Stimulated activated CD4-positive, alpha-beta T cell treated with anti-CD3 and anti-CD28 coated beads, Interleukin-4, amount 100 ng/mL, for 4 hours (primary cell): Measurements from ENCODE around the gene AGAP1.

ENCODE experiments used
- DNase-seq, 2 experiments: peaks; one replicate each; pipeline ENCODE4 v3.0.0-alpha.2; 2020

AGAP1 gene

GRCh38 chr2:235641956-235642355, 148.1 kb downstream of the AGAP1 start:
- DNase-seq = no peak

GRCh38 chr2:235642446-235643098, 148.7 kb downstream of the AGAP1 start:
- DNase-seq = no peak

GRCh38 chr2:235643680-235644511, 150.1 kb downstream of the AGAP1 start:
- no peak for DNase-seq

GRCh38 chr2:235647264-235647663, 153.4 kb downstream of the AGAP1 start:
- DNase-seq = no peak

GRCh38 chr2:235647877-235648276, 154.0 kb downstream of the AGAP1 start:
- DNase-seq = no peak

GRCh38 chr2:235649418-235649817, 155.6 kb downstream of the AGAP1 start:
- DNase-seq = no peak

- no peak for DNase-seq
Observed at GRCh38 chr2:235651643-235652042, 157.8 kb downstream of the AGAP1 start.

DNA sequence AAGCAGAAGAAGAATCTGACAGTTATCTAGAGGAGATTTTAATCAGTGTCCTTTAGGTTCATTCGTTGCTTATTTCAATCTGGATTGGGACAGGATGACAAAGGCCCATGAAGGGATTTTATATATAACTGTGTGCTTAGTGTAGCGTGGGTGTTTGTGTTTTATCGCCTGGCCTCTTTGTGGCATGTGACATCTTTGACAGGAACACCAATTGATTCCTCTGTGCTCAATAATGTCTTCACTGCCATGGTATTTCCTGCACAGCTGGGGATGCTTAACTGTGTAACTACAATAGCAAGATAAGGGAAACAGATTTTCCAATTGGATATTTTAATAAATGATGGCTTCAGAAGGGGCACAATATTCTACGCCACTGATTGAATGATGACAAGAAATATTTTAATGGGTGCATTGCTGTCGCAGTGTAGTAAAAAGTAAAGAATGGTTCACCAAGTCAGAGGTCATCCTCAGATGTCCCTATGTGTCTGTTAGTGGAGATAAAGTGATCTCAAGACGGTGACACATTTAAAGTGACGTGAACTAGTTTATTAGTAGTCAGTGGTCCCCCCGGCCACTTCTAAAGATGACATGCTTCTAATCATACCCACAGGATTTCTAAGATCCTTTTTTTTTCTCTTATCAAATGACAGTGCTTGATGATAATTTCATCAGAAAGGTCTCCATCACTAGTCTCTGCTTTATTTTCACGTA, 160.4 kb downstream of the AGAP1 start:
- no peak for DNase-seq

DNA sequence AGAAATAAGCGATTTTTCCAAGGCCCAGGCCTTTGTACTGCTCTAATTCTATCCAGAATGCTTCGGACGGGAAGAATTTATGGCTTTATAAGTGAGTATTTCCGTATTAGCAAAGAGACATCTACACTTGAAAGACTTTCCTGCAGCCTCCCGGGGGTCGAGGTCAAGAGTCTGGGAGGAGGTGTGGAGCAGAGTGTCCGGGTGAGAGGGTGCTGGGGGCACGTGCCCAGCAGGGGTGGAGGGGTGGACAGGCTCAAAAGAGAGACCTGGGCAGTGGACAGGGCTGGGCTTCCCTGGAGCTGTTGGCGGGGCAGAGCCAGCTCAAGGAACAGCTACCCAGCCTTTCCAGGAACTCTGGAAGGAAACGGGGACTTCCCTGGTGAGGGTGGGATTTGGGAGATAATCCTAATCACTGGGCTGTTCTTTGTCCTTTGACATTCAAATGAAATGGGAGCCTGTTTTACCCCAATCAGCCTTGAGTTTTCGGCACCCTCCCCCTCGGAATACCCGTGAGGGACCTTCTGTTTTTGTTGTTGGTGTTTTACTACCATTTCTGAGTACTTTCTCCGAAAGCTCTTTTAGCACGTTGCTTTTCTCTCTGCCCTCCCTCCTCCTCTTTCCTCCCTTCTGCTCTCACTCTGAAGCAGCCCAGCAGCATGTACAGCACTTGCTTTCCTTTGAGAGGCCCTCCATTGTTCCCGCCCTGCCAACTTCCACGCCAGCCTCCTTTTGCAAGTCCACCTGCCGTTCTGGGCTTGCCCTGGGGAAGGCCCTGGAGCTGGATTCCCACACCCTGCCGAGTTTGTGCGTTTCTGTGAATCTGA, 164.7 kb downstream of the AGAP1 start:
- DNase-seq = no peak

- no peak for DNase-seq
Observed at GRCh38 chr2:235659767-235660322, 166.0 kb downstream of the AGAP1 start.

GRCh38 chr2:235660484-235661082, 166.7 kb downstream of the AGAP1 start:
- DNase-seq = no peak

- no peak for DNase-seq
Observed at GRCh38 chr2:235661167-235661937, 167.5 kb downstream of the AGAP1 start.

GRCh38 chr2:235661952-235662351, 168.1 kb downstream of the AGAP1 start:
- no peak for DNase-seq

GRCh38 chr2:235663875-235664274, 170.0 kb downstream of the AGAP1 start:
- no peak for DNase-seq

DNA sequence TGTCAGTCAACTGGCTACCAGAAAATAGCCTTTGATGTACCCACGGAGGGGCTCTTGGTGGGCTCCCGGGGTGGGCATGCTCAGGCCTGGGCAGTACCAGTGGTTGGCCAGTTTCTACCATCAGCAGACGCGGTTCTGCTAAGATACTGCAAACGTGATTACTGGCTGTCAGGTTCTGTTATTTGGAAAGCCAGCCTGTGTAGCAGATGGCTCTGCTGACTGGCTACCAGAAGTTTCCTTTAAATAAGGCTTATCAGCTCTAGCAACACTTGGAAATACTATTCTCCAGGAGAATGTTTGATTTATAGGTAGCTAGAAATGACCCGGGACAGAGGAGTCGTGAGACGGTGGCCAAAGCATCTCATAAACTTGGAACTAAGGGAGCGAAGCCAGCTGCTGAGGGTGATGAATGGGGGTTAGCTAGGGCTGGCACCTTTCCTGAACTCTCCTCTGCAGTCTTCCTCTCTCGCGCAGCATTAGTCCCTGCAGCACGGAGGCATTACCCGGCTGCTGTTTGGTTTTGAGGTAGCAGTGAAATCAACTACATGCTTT, 171.9 kb downstream of the AGAP1 start:
- no peak for DNase-seq

GRCh38 chr2:235666213-235666781, 172.5 kb downstream of the AGAP1 start:
- DNase-seq = no peak

- DNase-seq = no peak
Observed at GRCh38 chr2:235668782-235669181, 174.9 kb downstream of the AGAP1 start.

DNA sequence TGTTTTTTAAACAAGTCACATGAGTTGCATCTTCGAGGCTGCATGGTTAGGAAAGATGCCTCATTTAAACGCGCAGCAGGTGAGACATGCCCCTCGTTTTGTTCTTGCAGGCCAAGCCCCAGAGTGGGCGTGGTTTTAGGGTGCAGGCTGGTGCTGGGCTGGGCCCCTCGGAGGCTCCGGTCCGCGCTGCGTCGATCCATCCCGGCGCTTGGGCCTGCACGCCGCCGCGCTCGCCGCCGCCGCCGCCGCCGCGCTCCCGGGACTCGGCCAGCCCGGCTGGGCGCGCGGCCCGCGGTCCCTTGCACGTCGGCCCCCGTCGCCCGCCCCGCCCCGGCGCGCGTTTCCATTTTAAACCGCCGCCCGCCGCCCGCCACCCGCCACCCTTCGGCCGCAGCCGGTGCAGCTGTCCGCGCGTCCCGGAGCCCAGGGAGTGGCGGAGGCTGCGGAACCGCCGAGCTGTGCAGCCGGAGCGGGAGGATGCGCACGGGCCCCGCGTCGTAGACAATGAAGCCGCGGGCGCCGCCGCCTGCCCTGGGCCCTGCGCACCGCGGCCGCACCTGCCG, 175.5 kb downstream of the AGAP1 start:
- peak in 1 of 2 experiments; percentile 17 for DNase-seq

GRCh38 chr2:235669983-235670962, 176.4 kb downstream of the AGAP1 start:
- no peak for DNase-seq
